Coronary artery (tissue), 2 donors: ENCODE measurements around the gene AKT1.
A peak's percentile ranks its signal among the peaks of the same experiment; 100 is the strongest.

Experiments
- DNase-seq: peaks from one replicate; pipeline ENCODE4 v3.0.0-alpha.2; 2017; ENCODE audit warnings: low spot score
- H3K27ac ChIP-seq, 2 donors: fragments of 200-600 bp; sonication (generic); one replicate each; pipeline ENCODE4 v1.5.1; 2016 to 2019
- H3K4me3 ChIP-seq: fragments of 200-600 bp; sonication (generic); 2 replicates; pipeline ENCODE4 v1.5.1; 2016; ENCODE audit warnings: mild to moderate bottlenecking, moderate library complexity
- CTCF ChIP-seq: fragments of 200-600 bp; sonication (generic); IDR thresholded peaks from one replicate; pipeline ENCODE4 v1.5.1; 2019; ENCODE audit warnings: antibody characterized with exemption

The AKT1 gene

GRCh38 chr14:104734991-104735779, 60.4 kb downstream of the AKT1 start:
- H3K27ac ChIP-seq = peak overlapping the region; percentile 80 to 94
- no peak for DNase-seq
- H3K4me3 ChIP-seq = no peak overlapping the region
- TF ChIP-seq CTCF = no peak

GRCh38 chr14:104734601-104734990, 61.0 kb downstream of the AKT1 start:
- no peak for DNase-seq
- Histone ChIP-seq H3K27ac (peak overlapping the region; percentile 80 to 94), H3K4me3 (no peak overlapping the region)
- TF ChIP-seq CTCF = no peak

GRCh38 chr14:104734051-104734587, 61.4 kb downstream of the AKT1 start:
- H3K27ac ChIP-seq = peak overlapping the region; percentile 73 to 94
- no peak for DNase-seq
- no peak overlapping the region for H3K4me3 ChIP-seq
- TF ChIP-seq CTCF = no peak

GRCh38 chr14:104732931-104733681, 62.4 kb downstream of the AKT1 start:
- DNase-seq = no peak
- H3K4me3 ChIP-seq = no peak overlapping the region
- TF ChIP-seq CTCF = no peak
- peak overlapping the region; percentile 73 to 94 for H3K27ac ChIP-seq

- Histone ChIP-seq H3K27ac (peak overlapping the region; percentile 73 to 94), H3K4me3 (no peak overlapping the region)
- TF ChIP-seq CTCF = no peak
- peak; percentile 92 for DNase-seq
These were observed 63.2 kb downstream of the AKT1 start for GRCh38 chr14:104732355-104732804.

- DNase-seq = no peak
- Histone ChIP-seq H3K27ac (peak overlapping the region; percentile 73 to 94), H3K4me3 (no peak overlapping the region)
- TF ChIP-seq CTCF = no peak
These were observed 63.9 kb downstream of the AKT1 start for GRCh38 chr14:104731320-104732294.
